Panc1 (cell line): Measurements from ENCODE around the gene RSPH1. TPM values are rescaled to one million over a fixed set of nuclear protein-coding genes. Genes with fewer than 3 reads are reported as not detected.

Source experiments
- ATAC-seq: fragments of 200-7000 bp; cut with Tn5 transposase; 2 replicates; pipeline ENCODE4 v1.9.1; 2020; ENCODE audit warnings: mild to moderate bottlenecking, moderate library complexity
- BruUV-seq: library from RNA; stranded (reverse); fragments of 400-500 nt; replicated peaks from 2 replicates; lab custom pipeline; 2021; lab: Mats Ljungman, UMichigan
- CTCF ChIA-PET: fragments of 300-600 bp; sonication (Branson Sonifier 250); formaldehyde crosslinking; loops from one replicate; lab custom pipeline; 2022; ENCODE audit warnings: antibody characterized with exemption; lab: Charles Lee
- POLR2A ChIA-PET: fragments of 300-600 bp; sonication (Branson Sonifier 250); formaldehyde crosslinking; loops from one replicate; lab custom pipeline; 2022; ENCODE audit warnings: antibody characterized with exemption; lab: Charles Lee
- DNase-seq: peaks from one replicate; pipeline ENCODE4 v3.0.0-alpha.2; 2010; ENCODE audit warnings: low read depth, low spot score
- H3K27ac ChIP-seq: 2 replicates; pipeline ENCODE4 v1.5.1; 2011; ENCODE audit warnings: mild to moderate bottlenecking, low read length, inconsistent platforms
- H3K27me3 ChIP-seq: fragments of 200-500 bp; sonication (Bioruptor generic); 2 replicates; pipeline ENCODE4 v1.6.0; 2014; ENCODE audit warnings: low read length, inconsistent platforms; ENCODE audit not compliant: control insufficient read depth, insufficient read depth
- H3K36me3 ChIP-seq: fragments of 200-500 bp; sonication (Bioruptor generic); 2 replicates; pipeline ENCODE4 v1.5.1; 2014; ENCODE audit warnings: inconsistent platforms, mild to moderate bottlenecking, low read length, moderate library complexity; ENCODE audit not compliant: control insufficient read depth, insufficient read depth
- H3K4me1 ChIP-seq: 2 replicates; pipeline ENCODE4 v1.5.1; 2011; ENCODE audit warnings: inconsistent platforms, mild to moderate bottlenecking, low read length, moderate library complexity; ENCODE audit not compliant: control insufficient read depth, insufficient read depth
- H3K4me3 ChIP-seq, 2 experiments: 2 replicates each; pipeline ENCODE4 v1.5.1; 2011 to 2012; ENCODE audit warnings: low read depth in 2 of 2, low read length in 2 of 2, mild to moderate bottlenecking in 2 of 2, inconsistent platforms in 1 of 2, moderate library complexity in 1 of 2
- H3K9me3 ChIP-seq: fragments of 200-500 bp; sonication (Bioruptor generic); 2 replicates; pipeline ENCODE4 v1.5.1; 2014; ENCODE audit warnings: low read depth, mild to moderate bottlenecking, inconsistent platforms, low read length, moderate library complexity; ENCODE audit not compliant: control insufficient read depth, insufficient read depth
- CTCF ChIP-seq: fragments of 450-650 bp; IDR thresholded peaks from 2 replicates; pipeline ENCODE4 v1.5.1; 2017; ENCODE audit warnings: mild to moderate bottlenecking
- POLR2AphosphoS5 ChIP-seq: IDR thresholded peaks from 2 replicates; pipeline ENCODE4 v1.6.1; 2012; ENCODE audit warnings: mild to moderate bottlenecking, low read depth, low read length, moderate library complexity
- REST ChIP-seq, 2 experiments: IDR thresholded peaks; 2 replicates each; pipeline ENCODE4 v1.6.1; 2011 to 2012; ENCODE audit warnings: low read depth in 2 of 2, control low read depth in 1 of 2, low read length in 1 of 2, mild to moderate bottlenecking in 1 of 2, moderate library complexity in 1 of 2; ENCODE audit not compliant: insufficient read depth in 1 of 2
- SIN3A ChIP-seq: IDR thresholded peaks from 2 replicates; pipeline ENCODE4 v1.6.1; 2012; ENCODE audit warnings: low read depth, mild to moderate bottlenecking, low read length, moderate library complexity, borderline replicate concordance; ENCODE audit not compliant: insufficient read depth
- TCF7L2 ChIP-seq: IDR thresholded peaks from 2 replicates; pipeline ENCODE4 v1.6.1; 2011; ENCODE audit warnings: mild to moderate bottlenecking, low read depth, low read length, inconsistent platforms
- in situ Hi-C: cut with HindIII; loops from 2 replicates; pipeline ENCODE4 v1.10.0; 2016; ENCODE audit warnings: low sequenced_read_pairs, low pct_unique_long_range_greater_than_20kb
- intact Hi-C: fragments of 100-400 bp; cut with micrococcal nuclease; formaldehyde crosslinking; loops from one replicate; pipeline ENCODE4 v1.10.0; 2022; ENCODE audit not compliant: unreplicated experiment
- total RNA-seq: library from RNA; stranded (reverse); gene quantifications from one replicate; pipeline ENCODE4 v1.2.1, GENCODE V29; 2021; ENCODE audit not compliant: unreplicated experiment

RSPH1 gene
- total RNA-seq, 1 experiment from 2014 or later, result 0.46 TPM

- no peaks in the 10 kb centered on the region for H3K27me3 ChIP-seq
- no peak overlapping the region for H3K4me3 ChIP-seq
- H3K27ac ChIP-seq, result no peak overlapping the region
- intact Hi-C loops, result no loop called here
- in situ Hi-C loops, result no loop called here
- DNase-seq, result no peak
- ChIA-PET POLR2A (no interaction called here), CTCF (no interaction called here)
- TF ChIP-seq POLR2AphosphoS5, result no peak
- TF ChIP-seq SIN3A, result no peak
- no peak for TF ChIP-seq CTCF
- no peak for TF ChIP-seq REST (IDR thresholded peaks at IDR 0.05; ENCODE audit: insufficient read depth in 1 of 2, low read depth in 2 of 2, low read length in 1 of 2)
- no peak for TF ChIP-seq TCF7L2
- H3K4me1 ChIP-seq, result no peaks in the 10 kb centered on the region
- no peaks in the 10 kb centered on the region for H3K36me3 ChIP-seq
- no TSS peak for BruUV-seq
- H3K9me3 ChIP-seq, result no peaks in the 10 kb centered on the region
- ATAC-seq, result no peak
Observed at GRCh38 chr21:42490720-42491119, 5.3 kb downstream of the RSPH1 start.

- in situ Hi-C loops (no loop called here), intact Hi-C loops (no loop called here)
- Histone ChIP-seq H3K9me3 (no peaks in the 10 kb centered on the region), H3K4me3 (no peak overlapping the region), H3K27me3 (no peaks in the 10 kb centered on the region), H3K36me3 (no peaks in the 10 kb centered on the region), H3K4me1 (no peaks in the 10 kb centered on the region), H3K27ac (no peak overlapping the region)
- TF ChIP-seq POLR2AphosphoS5, result no peak
- no peak for TF ChIP-seq CTCF
- TF ChIP-seq TCF7L2, result no peak
- no peak for TF ChIP-seq SIN3A
- TF ChIP-seq REST (IDR thresholded peaks at IDR 0.05; ENCODE audit: insufficient read depth in 1 of 2, low read depth in 2 of 2, low read length in 1 of 2), result no peak
- CTCF ChIA-PET, result no interaction called here
- ATAC-seq, result no peak
- no peak for DNase-seq
- BruUV-seq, result no TSS peak
- POLR2A ChIA-PET, result no interaction called here
Observed at GRCh38 chr21:42489991-42490390, 6.0 kb downstream of the RSPH1 start.
